GM15510 (cell line): ENCODE measurements around the gene SLC19A1.

ENCODE experiments used
- POLR2A ChIP-seq: IDR thresholded peaks from 3 replicates; pipeline ENCODE4 v1.6.1; 2011; ENCODE audit warnings: borderline replicate concordance; ENCODE audit not compliant: insufficient read length; ENCODE audit errors: extremely low read depth

SLC19A1 gene

DNA sequence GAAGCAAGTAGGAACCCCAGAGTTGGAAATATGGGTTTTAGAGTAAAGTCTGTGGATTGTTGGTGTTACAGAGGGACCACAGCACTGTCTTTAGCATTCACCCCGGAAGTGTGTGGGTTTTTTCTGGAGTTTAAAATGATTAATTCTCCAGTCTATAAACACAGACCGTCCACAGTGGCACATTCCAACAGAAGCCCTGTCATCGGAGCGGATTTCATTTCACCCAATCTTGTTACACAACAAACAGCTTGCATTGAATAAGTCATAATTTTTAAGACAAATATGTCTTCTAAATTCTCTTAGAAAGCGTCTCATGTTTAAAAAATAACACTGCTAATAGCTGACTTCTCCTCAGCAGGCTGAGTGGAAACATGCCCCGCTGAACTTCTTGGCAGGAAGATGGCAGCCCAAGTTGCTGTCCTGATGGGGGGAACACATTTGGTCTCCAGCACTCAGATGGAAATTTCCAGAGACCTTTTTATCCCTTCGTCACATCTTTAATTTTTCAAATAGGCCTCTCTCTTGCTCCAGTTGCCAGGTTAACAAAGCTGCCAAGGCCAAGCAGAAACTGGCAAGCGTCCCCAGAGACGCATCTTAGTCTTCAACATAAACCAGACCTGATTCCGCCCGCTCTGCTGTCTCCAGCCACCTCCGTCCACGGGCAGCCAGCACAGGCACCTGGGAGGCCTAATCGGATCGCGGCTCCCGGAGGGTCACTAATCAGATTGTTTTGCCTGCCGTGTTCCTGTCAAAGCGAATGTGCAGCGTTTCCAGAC, 28.8 kb upstream of the SLC19A1 start:
- TF ChIP-seq POLR2A: no peak

- no peak for TF ChIP-seq POLR2A
Observed at GRCh38 chr21:45570071-45570470, 27.8 kb upstream of the SLC19A1 start.

DNA sequence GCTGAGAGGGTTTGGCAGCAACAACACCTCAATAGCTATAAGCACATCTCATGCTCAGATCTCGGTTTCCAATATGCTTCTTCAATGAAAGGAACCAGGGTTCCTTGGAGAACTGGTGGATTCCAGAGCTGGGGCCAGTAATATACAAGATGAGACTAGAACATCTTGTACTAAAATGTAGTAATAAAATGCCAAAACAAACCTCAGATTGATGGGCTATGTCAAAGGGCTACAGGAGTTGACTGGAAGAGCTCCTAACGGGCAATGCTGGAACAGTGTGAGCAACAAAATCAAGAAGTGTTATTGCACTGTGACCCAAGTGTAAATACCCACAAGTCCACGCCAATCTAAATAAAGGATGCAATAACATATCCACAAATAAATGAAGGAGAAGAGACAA, 26.1 kb upstream of the SLC19A1 start:
- TF ChIP-seq POLR2A: no peak

- TF ChIP-seq POLR2A: no peak
Observed at GRCh38 chr21:45562965-45563364, 20.7 kb upstream of the SLC19A1 start.

- no peak for TF ChIP-seq POLR2A
Observed at GRCh38 chr21:45562402-45562801, 20.2 kb upstream of the SLC19A1 start.

GRCh38 chr21:45560106-45561021, 18.1 kb upstream of the SLC19A1 start:
- TF ChIP-seq POLR2A: no peak

DNA sequence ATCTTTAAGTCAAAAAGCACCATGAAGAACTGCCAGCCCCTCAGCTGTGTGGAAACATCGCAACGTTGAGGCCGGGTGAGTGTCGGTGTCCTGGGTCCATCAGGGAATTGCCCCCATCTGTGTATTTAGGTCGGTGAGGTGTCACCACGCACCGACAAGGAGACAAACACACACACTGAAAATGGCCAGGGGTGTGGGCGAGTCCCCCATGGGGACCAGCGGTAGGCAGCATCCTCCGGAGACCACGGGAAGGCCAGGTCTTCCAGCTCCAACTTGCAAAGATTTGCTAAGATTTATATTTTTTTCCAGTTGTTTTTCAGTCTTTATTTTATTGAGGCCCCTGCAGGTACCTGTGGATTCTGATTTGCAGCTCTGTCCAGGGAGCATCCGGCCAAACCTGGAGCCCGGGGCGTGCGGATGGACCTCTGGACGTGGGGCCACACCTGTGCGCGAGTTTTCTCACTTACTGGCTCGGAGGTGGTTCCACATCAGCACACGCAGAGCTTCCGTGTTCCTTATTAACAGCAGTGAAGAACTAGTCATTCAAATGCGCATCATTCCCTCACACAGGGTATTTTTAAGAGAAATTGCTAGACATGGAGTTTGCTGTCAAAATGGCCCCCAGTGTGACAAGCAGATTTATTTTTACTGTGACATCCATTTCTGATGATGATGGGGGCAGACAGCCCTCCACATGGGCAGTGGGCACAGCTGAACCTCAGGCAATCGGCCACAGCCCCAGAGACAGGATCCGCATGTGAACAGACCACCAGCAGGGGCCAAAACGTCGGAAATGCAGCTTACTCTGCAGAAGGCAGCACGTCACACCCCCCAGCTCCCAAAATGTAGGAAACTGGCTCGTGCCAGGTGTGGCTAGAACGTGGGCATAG, 17.2 kb upstream of the SLC19A1 start:
- TF ChIP-seq POLR2A: no peak

- no peak for TF ChIP-seq POLR2A
Observed at GRCh38 chr21:45558044-45558721, 15.9 kb upstream of the SLC19A1 start.

DNA sequence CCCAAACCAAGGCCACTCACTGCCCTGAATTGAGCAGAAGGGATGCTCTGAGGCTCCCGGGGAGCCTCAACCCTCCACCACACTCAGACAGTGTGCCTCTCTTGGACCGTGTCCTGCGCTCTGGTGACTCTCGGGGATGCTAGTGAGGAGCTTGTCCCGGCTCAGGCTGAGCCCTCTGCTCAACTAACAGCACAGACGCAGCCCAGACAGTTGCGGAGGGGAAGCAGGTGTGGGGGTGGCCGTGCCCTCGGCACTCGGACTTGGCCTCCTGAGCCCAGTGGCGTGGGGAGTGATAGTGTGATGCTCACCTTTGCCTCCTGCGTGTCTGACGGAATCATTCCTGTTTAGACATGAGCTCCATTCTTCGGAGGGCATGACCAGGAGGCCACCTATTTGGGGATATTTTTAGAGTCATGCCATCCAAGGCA, 15.4 kb upstream of the SLC19A1 start:
- TF ChIP-seq POLR2A: no peak

- no peak for TF ChIP-seq POLR2A
Observed at GRCh38 chr21:45556645-45557615, 14.7 kb upstream of the SLC19A1 start.

DNA sequence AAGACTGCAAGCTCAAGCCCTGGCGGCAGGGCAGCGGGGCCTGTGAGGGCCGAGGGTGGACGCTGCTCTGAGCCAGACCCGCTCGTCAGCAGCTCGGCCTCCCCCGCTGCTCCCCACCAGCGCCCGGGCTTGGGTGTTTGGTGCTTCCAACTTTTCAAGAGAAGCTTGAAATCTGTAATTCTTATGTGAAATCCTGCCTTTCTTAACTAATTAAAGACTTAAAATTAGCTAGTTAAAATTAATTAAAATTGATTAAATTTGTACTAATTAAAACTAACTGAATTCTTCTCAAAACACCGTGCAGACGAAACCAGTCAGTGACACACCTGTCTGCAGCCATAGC, 14.0 kb upstream of the SLC19A1 start:
- no peak for TF ChIP-seq POLR2A

DNA sequence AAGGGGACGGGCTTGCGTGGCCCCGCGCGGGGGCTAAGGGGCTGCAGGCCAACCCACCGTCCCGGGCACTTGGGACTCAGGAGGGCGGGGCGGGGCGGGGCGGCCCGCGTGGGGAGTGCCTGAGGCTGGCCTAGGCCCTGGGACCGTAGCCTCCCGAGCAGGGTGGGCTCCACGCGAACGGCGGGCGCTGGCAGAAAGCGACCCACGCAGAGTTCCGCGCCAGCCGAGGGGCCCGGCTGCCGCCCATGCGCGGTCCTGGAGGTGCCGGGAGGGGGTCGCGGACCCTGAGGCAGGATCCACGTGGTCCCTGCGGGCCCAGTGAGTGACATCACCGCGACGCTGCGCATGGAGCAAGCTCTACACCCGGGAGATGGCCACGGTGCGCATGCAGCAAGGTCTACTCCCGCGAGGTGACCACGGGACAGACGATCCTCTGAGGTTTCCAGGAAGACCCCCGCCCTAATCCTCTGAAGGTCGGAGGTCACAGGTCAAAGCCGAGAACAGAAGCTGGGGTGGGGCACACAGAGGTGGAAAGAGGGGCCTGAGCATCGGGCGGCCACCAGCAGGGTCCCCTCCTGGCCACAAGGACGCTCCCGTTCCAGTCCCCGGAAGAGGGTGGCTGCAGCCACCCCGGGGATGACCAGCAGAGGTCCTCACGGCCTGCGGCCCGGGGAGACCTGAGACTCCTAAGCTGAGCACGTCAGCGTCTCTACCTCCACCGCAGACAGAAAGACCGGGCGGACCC, 13.5 kb upstream of the SLC19A1 start:
- no peak for TF ChIP-seq POLR2A

DNA sequence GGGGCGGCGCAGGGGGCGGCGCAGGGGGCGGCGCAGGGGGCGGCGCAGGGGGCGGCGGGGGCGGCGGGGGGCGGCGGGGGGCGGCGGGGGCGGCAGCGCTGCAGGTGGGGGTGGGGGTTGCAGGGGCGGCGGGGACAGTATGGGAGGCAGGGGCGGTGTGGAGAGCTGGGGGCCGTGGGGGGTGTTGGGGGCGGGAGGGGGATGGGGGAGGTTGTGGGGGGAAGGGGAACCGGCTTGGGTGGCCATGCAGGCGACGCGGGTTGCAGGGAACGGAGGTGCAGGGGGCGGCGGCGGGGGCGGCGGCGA, 13.0 kb upstream of the SLC19A1 start:
- no peak for TF ChIP-seq POLR2A
